GM12873 (cell line): ENCODE results near the gene DPF3.

Experiments used
- TF ChIP-seq, protein P1 (sequence below): IDR thresholded peaks from 2 replicates; pipeline ENCODE4 v1.5.1; 2012; ENCODE audit warnings: low read depth, mild to moderate bottlenecking, moderate library complexity, low read length, control low read depth; ENCODE audit not compliant: insufficient read depth; ENCODE audit errors: missing control alignments

DPF3 gene

DNA sequence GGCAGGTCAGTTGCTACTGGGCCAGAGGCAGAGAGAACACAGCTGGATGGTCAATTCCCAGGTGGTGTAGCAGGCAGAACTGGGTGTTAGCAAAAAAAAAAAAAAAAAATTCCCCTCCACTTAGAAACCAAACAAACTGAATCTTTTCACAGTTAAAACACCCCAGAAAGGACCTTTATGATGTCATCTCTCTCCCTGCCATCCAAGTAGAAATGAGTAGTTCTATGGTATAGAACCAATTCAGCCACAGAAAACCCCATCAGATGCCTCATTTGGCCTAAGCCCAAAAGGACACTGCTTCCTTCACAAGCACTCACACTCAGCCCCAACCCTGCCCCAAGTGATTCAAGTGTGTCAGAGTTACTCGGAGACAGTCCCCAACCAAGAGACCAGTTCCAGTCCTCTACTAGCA, 230.8 kb downstream of the DPF3 start:
- TF ChIP-seq, protein P1, sequence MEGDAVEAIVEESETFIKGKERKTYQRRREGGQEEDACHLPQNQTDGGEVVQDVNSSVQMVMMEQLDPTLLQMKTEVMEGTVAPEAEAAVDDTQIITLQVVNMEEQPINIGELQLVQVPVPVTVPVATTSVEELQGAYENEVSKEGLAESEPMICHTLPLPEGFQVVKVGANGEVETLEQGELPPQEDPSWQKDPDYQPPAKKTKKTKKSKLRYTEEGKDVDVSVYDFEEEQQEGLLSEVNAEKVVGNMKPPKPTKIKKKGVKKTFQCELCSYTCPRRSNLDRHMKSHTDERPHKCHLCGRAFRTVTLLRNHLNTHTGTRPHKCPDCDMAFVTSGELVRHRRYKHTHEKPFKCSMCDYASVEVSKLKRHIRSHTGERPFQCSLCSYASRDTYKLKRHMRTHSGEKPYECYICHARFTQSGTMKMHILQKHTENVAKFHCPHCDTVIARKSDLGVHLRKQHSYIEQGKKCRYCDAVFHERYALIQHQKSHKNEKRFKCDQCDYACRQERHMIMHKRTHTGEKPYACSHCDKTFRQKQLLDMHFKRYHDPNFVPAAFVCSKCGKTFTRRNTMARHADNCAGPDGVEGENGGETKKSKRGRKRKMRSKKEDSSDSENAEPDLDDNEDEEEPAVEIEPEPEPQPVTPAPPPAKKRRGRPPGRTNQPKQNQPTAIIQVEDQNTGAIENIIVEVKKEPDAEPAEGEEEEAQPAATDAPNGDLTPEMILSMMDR: no peak

DNA sequence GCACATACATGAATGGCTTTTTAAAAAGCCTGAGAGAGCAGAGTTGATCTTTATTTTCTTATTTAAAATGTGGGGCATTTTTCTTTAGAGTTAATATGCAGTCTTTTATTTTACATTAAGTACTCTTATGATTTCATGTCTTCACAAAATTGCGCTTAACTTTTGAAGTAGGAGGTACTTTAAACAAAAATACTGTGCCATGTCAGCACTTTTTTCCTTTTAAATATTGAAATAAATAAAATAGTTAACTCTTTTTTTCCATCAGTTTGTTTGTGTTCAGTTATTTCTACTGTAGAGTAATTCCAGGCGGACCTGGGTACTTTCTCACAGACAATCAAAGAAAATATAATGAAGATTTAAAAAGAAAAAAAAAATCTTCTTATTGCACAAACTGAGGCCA, 231.7 kb downstream of the DPF3 start:
- TF ChIP-seq, protein P1: no peak

DNA sequence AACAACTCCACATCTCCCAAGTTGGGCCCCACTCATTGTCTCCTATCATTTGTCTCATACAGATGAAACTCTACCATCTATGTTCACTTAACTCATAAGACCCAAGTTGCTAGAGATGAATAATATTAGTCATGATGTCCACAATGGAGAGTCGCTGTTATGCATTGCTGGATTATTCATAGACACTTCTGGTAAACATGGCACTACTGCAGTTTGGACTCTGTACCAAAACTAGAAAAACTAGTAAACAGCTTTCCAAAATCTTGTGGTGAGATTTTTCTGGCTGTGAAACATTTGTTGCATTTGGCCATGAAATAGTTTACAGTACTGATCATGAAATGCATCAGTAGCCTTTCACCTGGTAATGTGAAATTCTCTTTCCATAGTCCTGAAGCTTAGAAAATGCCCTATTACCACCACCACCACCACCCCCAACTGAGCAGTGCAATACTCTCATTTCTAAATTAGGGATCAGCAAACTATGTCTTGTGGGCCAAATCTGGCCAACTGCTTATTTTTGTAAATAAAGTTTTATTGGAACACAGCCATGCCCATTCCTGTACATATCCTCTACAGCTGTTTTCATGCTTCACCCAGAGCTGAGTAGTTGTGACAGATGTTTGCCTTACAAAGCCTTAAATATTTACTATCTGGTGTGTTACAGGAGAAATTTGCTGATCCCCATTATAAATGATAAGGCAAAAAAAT, 236.5 kb downstream of the DPF3 start:
- TF ChIP-seq, protein P1: no peak

DNA sequence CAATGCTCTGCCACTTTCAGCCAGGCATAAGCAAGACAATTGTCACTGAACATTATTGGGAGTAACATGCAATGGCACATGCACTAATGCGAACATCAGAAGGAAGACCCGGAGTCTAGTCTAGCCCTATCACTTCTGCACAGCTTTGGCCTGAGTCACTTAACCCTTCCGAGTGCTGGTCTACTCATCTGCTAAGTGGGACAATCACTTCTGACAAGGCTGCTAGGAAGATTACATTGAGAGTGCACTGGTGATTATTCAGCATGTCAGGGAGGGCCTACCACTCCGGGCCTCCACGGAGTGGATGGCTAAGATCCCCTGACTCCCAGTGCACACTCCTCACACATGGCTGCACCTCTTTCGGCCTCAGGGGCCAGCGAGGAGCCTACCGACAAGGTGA, 240.9 kb downstream of the DPF3 start:
- TF ChIP-seq, protein P1: no peak

DNA sequence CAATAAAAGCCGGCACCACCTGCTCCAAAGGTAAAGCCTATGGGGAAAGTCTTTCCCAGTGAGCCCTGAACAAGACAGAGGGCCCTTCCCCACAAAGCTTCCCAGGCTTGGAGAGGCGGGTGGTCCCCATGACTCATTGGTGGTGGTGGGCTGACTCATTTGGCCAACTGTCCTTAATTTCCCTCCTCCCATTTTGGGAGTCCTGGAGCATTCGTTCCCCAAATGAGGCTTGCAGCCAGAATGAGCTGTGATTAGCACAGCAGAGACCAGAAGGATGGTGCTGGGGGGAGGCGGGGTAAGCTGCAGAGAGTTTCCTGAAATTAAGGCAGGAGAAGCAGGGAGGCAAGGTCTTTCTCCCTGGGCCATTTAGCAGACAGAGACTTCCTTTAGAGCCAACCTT, 241.7 kb downstream of the DPF3 start:
- TF ChIP-seq, protein P1: no peak

DNA sequence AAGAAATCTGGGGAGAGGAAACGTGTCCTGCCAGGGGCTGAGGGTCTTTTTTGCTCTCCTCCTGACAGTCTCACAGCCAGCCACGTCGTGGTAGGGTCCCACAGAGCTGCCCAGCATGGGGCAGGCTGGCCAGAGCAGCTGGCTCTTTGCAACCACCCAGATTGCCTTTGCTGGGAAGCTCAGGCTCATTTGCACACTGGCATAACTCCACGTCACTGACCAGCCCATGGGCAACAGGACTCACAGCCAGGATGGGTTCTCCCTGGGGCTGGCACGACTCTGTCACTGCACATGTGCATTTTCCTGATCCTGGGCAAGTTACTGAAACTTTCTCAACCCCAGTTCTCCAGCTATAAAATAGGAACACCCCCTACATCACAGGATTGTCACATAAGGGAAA, 242.2 kb downstream of the DPF3 start:
- TF ChIP-seq, protein P1: no peak

DNA sequence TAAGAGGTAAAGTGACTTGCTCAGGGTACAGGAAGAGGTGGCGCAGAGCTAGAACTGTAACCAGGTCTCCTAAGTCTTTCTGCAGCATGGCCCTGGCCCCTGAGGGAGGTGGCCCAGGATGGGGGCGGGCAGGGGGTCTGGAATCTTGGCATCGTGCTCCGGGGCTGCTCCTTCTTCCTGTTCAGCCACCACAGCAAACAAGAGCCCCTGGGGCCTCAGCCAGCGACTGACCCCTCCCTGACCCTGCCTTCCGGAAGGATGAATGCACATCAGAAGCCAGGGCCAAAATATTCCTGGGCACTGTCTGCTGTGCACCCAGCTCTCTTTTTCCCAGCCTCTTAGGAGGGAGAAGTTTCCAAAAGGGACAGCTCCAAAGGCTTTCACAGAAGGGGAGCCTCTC, 242.8 kb downstream of the DPF3 start:
- TF ChIP-seq, protein P1: no peak
